Activated naive CD4-positive, alpha-beta T cell (primary cell): ENCODE results near the gene VENTX.

Source experiments
- DNase-seq, 4 experiments: peaks; one replicate each; lab custom pipeline; 2025; lab: John Stamatoyannopoulos, UW

The VENTX gene

GRCh38 chr10:133271521-133272300, 34.1 kb downstream of the VENTX start:
- no peak for DNase-seq

GRCh38 chr10:133272301-133272963, 34.8 kb downstream of the VENTX start:
- no peak for DNase-seq

GRCh38 chr10:133272964-133273420, 35.3 kb downstream of the VENTX start:
- DNase-seq, result no peak

- no peak for DNase-seq
Measured at GRCh38 chr10:133273534-133274143, 36.0 kb downstream of the VENTX start.

- DNase-seq, result peak; percentile 43 to 70 (median 54)
Measured at GRCh38 chr10:133274751-133275683, 37.4 kb downstream of the VENTX start.

- peak in 1 of 4 experiments; percentile 41 for DNase-seq
Measured at GRCh38 chr10:133275684-133276092, 38.0 kb downstream of the VENTX start.

GRCh38 chr10:133276100-133276434, 38.4 kb downstream of the VENTX start:
- DNase-seq, result no peak

GRCh38 chr10:133276435-133277201, 39.0 kb downstream of the VENTX start, which contains the start of gene ADAM8:
TSS of gene ADAM8 (minus strand) at chr10:133276868. CDS start at chr10:133276817, 51 bp downstream.
- peak in 2 of 4 experiments; percentile 28 to 65 for DNase-seq

- DNase-seq, result no peak
Measured at GRCh38 chr10:133277277-133277992, 39.8 kb downstream of the VENTX start.

GRCh38 chr10:133277993-133278576, 40.4 kb downstream of the VENTX start:
- DNase-seq, result no peak

- no peak for DNase-seq
Measured at GRCh38 chr10:133278577-133279265, 41.1 kb downstream of the VENTX start.

- no peak for DNase-seq
Measured at GRCh38 chr10:133279326-133280226, 41.9 kb downstream of the VENTX start.

GRCh38 chr10:133280391-133281059, 42.9 kb downstream of the VENTX start:
- DNase-seq, result no peak

GRCh38 chr10:133281084-133281483, 43.4 kb downstream of the VENTX start:
- no peak for DNase-seq

GRCh38 chr10:133281628-133282372, 44.1 kb downstream of the VENTX start:
- no peak for DNase-seq

GRCh38 chr10:133282846-133283390, 45.3 kb downstream of the VENTX start:
- no peak for DNase-seq

GRCh38 chr10:133283931-133284330, 46.3 kb downstream of the VENTX start:
- DNase-seq, result no peak
